Retinal pigment epithelial cell (primary cell): ENCODE results near the gene RIBC2.
"Not testable (repeated sequence)": the region's sequence is repeated elsewhere in the genome, so short reads cannot be mapped to it uniquely, and the experiment has no call there.

Experiments
- DNase-seq: peaks from one replicate; pipeline ENCODE4 v3.0.0-alpha.2; 2010; ENCODE audit warnings: low read depth
- H3K4me3 ChIP-seq: 2 replicates; pipeline ENCODE4 v1.5.1; 2011; ENCODE audit warnings: mild to moderate bottlenecking, low read length, control low read depth, moderate library complexity
- CTCF ChIP-seq: conservative IDR thresholded peaks from 2 replicates; pipeline ENCODE4 v1.5.1; 2011; ENCODE audit warnings: low read depth, low read length, control low read depth, inconsistent platforms

RIBC2 gene

GRCh38 chr22:45448431-45448830, 34.9 kb downstream of the RIBC2 start:
- H3K4me3 ChIP-seq, result no peak overlapping the region
- no peak for TF ChIP-seq CTCF
- DNase-seq, result no peak

- H3K4me3 ChIP-seq, DNase-seq: not testable (repeated sequence)
Observed at GRCh38 chr22:45449442-45449841, 35.9 kb downstream of the RIBC2 start.

- no peak overlapping the region for H3K4me3 ChIP-seq
- DNase-seq, result no peak
- TF ChIP-seq CTCF, result no peak
Observed at GRCh38 chr22:45450101-45450785, 36.8 kb downstream of the RIBC2 start.

- TF ChIP-seq CTCF, result no peak
- no peak for DNase-seq
- no peak overlapping the region for H3K4me3 ChIP-seq
Observed at GRCh38 chr22:45450921-45451651, 37.6 kb downstream of the RIBC2 start.

GRCh38 chr22:45451972-45452371, 38.5 kb downstream of the RIBC2 start:
- no peak for DNase-seq
- no peak for TF ChIP-seq CTCF
- no peak overlapping the region for H3K4me3 ChIP-seq

GRCh38 chr22:45452565-45453379, 39.3 kb downstream of the RIBC2 start:
- TF ChIP-seq CTCF, result no peak
- no peak overlapping the region for H3K4me3 ChIP-seq
- no peak for DNase-seq

- DNase-seq, result no peak
- TF ChIP-seq CTCF, result no peak
- no peak overlapping the region for H3K4me3 ChIP-seq
Observed at GRCh38 chr22:45453764-45454163, 40.3 kb downstream of the RIBC2 start.
